LHCN-M2 (cell line): ENCODE measurements around the gene SAMD9. TPM values are rescaled to one million over a fixed set of nuclear protein-coding genes. Genes with fewer than 3 reads are reported as not detected.
"Not testable (repeated sequence)": the region's sequence is repeated elsewhere in the genome, so short reads cannot be mapped to it uniquely, and the experiment has no call there.

Experiments used
- DNase-seq: peaks from one replicate; pipeline ENCODE4 v3.0.0-alpha.2; 2012; ENCODE audit warnings: low read depth
- total RNA-seq: library from RNA; depleted of rRNA; stranded (reverse); fragments of >200 nt; gene quantifications from 2 replicates; pipeline ENCODE4 v1.2.3, GENCODE V29; 2014

The SAMD9 gene
- total RNA-seq, 1 experiment from 2014 or later = 37.3 TPM

GRCh38 chr7:93120592-93121549, 3.1 kb upstream of the SAMD9 start:
- no peak for DNase-seq

GRCh38 chr7:93119191-93119905, 1.6 kb upstream of the SAMD9 start:
- peak; percentile 15 for DNase-seq

GRCh38 chr7:93117327-93117726, 452 bp downstream of the SAMD9 start:
- DNase-seq = peak; percentile 14

GRCh38 chr7:93115796-93116195, 2.0 kb downstream of the SAMD9 start:
- peak; percentile 82 for DNase-seq

- DNase-seq = no peak
These were observed 9.8 kb downstream of the SAMD9 start for GRCh38 chr7:93108003-93108402.

GRCh38 chr7:93097388-93097787, 20.4 kb downstream of the SAMD9 start:
- no peak for DNase-seq

GRCh38 chr7:93092757-93093370, 24.9 kb downstream of the SAMD9 start:
- DNase-seq = peak; percentile 45

- not testable (repeated sequence) for DNase-seq
These were observed 44.4 kb downstream of the SAMD9 start for GRCh38 chr7:93073357-93073756.

- no peak for DNase-seq
These were observed 55.2 kb downstream of the SAMD9 start for GRCh38 chr7:93062599-93062998.

GRCh38 chr7:93060865-93061264, 56.9 kb downstream of the SAMD9 start:
- DNase-seq = no peak

GRCh38 chr7:93060025-93060424, 57.8 kb downstream of the SAMD9 start:
- DNase-seq = no peak

- not testable (repeated sequence) for DNase-seq
These were observed 61.2 kb downstream of the SAMD9 start for GRCh38 chr7:93056621-93057020.

GRCh38 chr7:93055543-93056107, 62.2 kb downstream of the SAMD9 start:
- peak; percentile 55 for DNase-seq

GRCh38 chr7:93054975-93055374, 62.8 kb downstream of the SAMD9 start:
- no peak for DNase-seq

- DNase-seq = no peak
These were observed 63.5 kb downstream of the SAMD9 start for GRCh38 chr7:93053949-93054943.

- no peak for DNase-seq
These were observed 64.4 kb downstream of the SAMD9 start for GRCh38 chr7:93053209-93053948.

- DNase-seq = no peak
These were observed 66.1 kb downstream of the SAMD9 start for GRCh38 chr7:93051660-93052059.
